HG03196 (cell line): ENCODE measurements around the gene PREB.
"Not testable (repeated sequence)": the region's sequence is repeated elsewhere in the genome, so short reads cannot be mapped to it uniquely, and the experiment has no call there.

Experiments used
- ATAC-seq: cut with Tn5 transposase; IDR thresholded peaks from one replicate; pipeline ENCODE4 v1.9.1; 2021; ENCODE audit not compliant: unreplicated experiment

The PREB gene

DNA sequence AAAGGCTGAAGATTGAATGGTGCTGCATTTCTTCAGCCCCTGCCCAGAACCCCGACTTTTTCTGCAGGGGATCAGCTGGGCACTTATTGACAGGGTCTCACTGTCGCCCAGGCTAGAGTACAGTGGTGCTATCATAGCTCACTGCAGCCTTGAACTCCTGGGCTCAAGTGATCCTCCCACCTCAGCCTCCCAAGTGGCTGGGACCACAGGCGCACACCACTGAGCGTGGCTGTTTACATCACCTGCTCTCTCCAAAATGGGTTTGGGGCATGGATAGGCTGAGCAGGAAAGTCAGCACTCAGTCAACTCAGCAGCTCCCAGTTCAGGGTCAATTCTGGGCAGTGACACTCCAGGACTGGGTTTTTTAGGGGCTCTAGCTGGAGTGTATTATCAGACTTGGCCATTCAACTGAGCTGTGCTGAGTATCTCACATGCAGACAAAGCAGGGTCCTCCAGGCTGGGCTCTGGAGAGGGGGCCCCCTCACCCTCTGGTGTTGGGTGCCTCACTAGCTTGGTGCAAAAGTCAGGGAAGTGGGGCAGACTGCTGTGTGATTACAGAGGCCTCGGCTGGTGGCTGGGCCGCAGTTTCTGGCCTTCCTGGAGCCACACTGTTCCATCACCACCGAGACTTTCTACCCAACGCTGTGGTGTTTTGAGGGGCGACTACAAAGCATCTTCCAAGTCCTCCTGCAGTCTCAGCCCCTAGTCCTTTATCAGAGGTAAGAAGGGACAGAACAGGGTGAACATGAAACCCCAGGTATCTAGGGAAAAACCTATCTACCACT is 6.4 kb downstream of the PREB start:
- no peak for ATAC-seq

GRCh38 chr2:27126252-27126710 is 8.2 kb downstream of the PREB start:
- no peak for ATAC-seq

DNA sequence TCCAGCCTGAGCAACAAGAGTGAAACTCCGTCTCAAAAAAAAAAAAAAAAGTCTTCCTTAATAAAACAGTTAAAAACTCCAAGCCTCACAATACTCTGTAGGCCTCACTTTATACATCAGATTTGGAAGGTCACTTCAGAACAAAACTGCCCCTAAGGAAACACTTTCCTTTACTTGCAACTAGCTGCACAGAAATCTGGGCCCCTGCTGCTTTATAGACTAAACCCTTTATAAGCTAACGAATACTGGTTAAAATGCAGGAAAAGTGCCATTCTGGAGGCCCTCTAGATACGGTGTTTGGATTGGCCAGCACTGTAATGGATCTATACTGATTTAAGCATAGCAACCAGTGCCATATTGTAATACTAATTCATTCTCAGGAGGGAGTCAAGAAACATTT is 9.3 kb downstream of the PREB start:
- ATAC-seq, result no peak

GRCh38 chr2:27123302-27124150 is 10.9 kb downstream of the PREB start, which contains the start of gene ABHD1:
Gene ABHD1 (plus strand): TSS chr2:27123815. CDS start chr2:27123949, 134 bp downstream.
- no peak for ATAC-seq

GRCh38 chr2:27122791-27123190 is 11.6 kb downstream of the PREB start:
- no peak for ATAC-seq

DNA sequence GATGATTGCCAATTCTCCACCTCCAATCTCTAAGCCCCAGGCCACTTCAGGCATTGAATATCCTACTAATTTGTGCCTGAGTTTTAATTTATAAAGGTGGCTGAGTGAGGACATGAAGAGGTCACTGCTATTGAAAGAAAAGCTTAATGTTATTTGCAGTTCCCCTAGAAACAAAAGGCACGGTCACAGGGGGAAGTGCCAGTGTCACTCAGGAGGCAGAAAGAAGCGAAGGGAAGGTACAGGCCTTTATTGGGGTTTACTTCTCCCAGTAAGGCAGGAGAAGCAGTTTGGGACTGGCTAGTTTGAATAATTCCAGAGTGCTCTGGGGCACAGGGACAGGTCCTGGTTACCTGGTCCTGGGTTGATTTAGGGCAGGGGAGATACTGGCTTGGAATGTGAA is 12.5 kb downstream of the PREB start:
- no peak for ATAC-seq

DNA sequence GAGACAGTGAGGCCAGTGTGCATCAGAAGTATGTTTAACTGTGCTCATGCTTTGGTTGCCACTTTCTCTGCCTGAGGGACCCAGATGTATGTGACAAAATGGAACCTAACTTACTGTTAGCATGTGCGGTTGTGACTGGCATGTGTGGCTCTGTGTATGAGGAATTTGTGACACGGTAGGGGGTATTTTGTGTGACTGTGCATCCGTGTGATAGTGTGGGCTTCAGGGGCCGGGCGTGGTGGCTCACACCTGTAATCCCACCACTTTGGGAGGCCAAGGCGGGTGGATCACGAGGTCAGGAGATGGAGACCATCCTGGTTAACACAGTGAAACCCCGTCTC is 15.1 kb downstream of the PREB start:
- ATAC-seq, result not testable (repeated sequence)

- ATAC-seq, result no peak
These were observed 15.7 kb downstream of the PREB start, which contains the start of gene CGREF1 for GRCh38 chr2:27118525-27119329. Gene CGREF1 (minus strand): TSS chr2:27119128. CDS start chr2:27104366, 14,762 bp downstream.

DNA sequence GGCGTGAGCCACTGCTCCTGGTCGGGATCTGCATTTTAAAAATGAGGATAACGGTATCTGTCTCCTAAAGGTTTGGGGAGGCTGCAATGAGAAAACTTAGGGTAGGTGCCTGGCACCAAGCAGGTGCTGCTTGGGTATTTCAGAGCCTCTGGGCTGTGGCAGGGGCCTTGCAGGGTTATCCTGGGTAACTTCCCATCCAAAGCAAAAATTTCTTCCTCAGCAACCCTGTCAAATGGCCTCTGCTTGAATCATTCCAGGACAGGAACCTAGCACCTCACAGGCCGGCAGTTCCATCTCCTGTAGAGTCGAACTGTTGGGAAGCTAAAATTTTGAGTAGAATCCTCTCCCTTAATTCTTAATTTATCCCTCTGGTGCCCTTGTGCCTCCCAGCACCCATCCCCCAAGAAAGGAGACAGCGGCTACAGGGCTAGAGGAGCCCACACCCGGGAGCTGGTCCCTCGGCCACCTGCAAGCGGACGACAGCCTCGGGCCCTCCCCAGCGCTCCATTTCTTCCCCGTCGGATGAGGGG is 16.4 kb downstream of the PREB start:
- no peak for ATAC-seq

GRCh38 chr2:27115519-27115918 is 18.9 kb downstream of the PREB start:
- no peak for ATAC-seq

- not testable (repeated sequence) for ATAC-seq
These were observed 22.9 kb downstream of the PREB start for GRCh38 chr2:27111392-27112078.

GRCh38 chr2:27110603-27111352 is 23.7 kb downstream of the PREB start:
- not testable (repeated sequence) for ATAC-seq

DNA sequence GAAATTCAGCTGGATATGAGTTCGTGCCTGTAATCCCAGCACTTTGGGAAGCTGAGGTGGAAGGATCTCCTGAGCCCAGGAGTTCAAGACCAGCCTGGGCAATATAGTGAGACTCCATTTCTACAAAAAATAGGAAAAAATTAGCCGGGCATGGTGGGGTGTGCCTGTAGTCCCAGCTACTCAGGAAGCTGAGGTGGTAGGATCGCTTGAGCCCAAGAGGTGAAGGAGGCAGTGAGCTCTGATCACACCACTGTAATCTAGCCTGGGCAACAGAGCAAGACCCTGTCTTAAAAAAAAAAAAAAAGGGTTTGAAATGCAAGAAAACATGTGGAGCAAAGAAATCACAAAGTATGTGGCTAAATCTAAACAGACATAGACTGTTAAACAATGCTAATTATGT is 25.4 kb downstream of the PREB start:
- ATAC-seq, result no peak

DNA sequence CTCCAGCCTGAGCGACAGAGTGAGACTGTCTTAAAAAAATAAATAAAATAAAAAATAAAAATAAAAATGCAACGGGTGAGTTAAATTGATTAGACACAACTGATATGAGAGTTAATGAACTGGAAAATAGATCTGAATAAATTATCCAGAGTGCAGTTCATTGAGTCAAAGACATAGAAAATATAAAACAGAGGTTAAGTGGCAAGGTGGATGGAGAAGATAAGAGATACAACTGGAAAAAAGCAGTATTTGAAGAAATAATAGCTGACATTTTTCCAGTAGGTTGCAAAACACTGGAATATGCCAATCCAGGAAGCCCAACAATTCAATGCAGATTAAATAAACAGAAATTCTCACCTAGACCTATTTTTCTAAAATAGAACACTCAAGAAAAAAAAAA is 26.2 kb downstream of the PREB start:
- no peak for ATAC-seq

- no peak for ATAC-seq
These were observed 28.5 kb downstream of the PREB start for GRCh38 chr2:27105981-27106380.

- ATAC-seq, result no peak
These were observed 32.1 kb downstream of the PREB start for GRCh38 chr2:27102329-27102728.

DNA sequence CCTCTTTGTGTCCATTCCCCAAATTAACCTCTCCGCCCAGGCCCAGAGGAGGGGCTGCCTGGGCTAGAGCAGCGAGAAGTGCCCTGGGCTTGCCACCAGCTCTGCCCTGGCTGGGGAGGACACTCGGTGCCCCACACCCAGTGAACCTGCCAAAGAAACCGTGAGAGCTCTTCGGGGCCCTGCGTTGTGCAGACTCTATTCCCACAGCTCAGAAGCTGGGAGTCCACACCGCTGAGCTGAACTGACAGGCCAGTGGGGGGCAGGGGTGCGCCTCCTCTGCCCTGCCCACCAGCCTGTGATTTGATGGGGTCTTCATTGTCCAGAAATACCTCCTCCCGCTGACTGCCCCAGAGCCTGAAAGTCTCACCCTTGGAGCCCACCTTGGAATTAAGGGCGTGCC is 34.4 kb downstream of the PREB start:
- ATAC-seq, result no peak

GRCh38 chr2:27099334-27099955 is 35.0 kb downstream of the PREB start:
- no peak for ATAC-seq

DNA sequence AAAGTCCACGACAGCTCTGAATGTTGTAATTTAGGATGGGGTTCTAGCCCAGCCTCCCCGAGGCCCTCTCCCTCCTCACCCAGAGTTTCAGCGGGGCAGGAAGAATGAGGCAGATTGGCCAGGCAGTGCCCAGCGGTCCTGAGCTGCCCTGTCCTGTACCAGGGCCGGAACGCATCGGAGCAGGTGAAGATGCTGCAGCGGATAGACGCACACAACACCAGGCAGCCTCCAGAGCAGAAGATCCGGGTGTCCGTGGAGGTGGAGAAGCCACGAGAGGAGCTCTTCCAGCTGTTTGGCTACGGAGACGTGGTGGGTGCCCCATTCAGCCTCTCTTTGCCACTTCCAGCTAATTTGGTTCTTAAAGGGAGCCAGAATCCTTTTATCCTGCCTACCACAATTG is 37.1 kb downstream of the PREB start:
- no peak for ATAC-seq
